ENCODE data around the gene NAP1L4. TPM values are rescaled to one million over a fixed set of nuclear protein-coding genes. Genes with fewer than 3 reads are reported as not detected.

The NAP1L4 gene
- total RNA-seq, 2 experiments from 2014 or later: 287 to 300 TPM

DNA sequence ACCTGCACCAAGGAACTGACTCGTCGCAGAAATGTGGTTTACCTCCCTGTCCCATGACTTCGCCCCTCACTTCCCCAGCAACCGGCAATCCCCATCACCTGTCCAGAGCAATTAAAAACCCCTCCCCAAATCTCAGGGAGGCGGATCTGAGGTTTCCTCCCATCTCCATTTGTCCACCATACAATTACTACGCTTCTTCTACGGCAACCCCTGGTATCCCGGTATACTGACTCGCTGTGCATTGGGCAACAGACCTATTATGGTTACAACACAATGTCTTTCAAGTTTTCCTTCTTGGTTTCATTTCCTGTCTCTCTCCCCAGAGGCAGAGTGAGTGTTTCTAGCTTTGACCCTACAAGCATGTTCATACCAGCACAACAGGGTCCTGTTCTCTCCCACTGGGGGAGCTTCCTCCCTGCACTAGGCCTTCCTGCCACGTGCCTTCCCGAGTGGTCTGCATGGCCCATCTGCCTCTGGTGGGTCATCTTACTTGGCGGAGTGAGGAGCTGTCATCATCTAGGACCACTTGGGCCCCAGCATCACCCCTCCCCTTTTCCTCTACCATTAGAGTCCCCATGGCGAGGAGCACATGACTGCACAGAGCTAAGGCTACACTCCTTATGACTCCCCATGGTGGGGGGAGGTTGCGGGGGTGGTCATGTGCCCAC is 30.3 kb upstream of the NAP1L4 start:
- Mint-ChIP-seq H3K4me1 (ENCODE audit: low read depth) (peaks cover 64% of the 10 kb centered on the region), H3K4me3 (peak overlapping the region; percentile 42), H3K27me3 (ENCODE audit: low read depth) (no peaks in the 10 kb centered on the region), H3K9me3 (ENCODE audit: insufficient read depth) (no peaks in the 10 kb centered on the region), H3K27ac (peak overlapping the region; percentile 84), H3K36me3 (ENCODE audit: low read depth) (peaks cover 70% of the 10 kb centered on the region)
- DNase-seq (peak; percentile 44), ATAC-seq (peak; percentile 69)
- ChIA-PET POLR2A (interaction anchor here (0.7 to 2.1 kb wide), 7 partner anchors 8 to 352 kb away, joined by 3 to 10 read pairs (median 5); partner anchors contain the start of genes CARS1 and NAP1L4), CTCF (interaction anchor here (0.7 to 4.2 kb wide), 16 partner anchors 8 to 489 kb away, joined by 3 to 29 read pairs (median 12); partner anchors contain the start of genes CARS1 and PHLDA2)

- Mint-ChIP-seq H3K9me3 (ENCODE audit: insufficient read depth) (no peaks in the 10 kb centered on the region), H3K4me1 (ENCODE audit: low read depth) (peaks cover 75% of the 10 kb centered on the region), H3K4me3 (no peak overlapping the region), H3K36me3 (ENCODE audit: low read depth) (peaks cover 76% of the 10 kb centered on the region), H3K27ac (peak overlapping the region; percentile 53), H3K27me3 (ENCODE audit: low read depth) (no peaks in the 10 kb centered on the region)
- DNase-seq: peak; percentile 64
- POLR2A ChIA-PET: interaction anchor here (0.6 to 1.9 kb wide), 6 partner anchors 9 to 142 kb away, joined by 3 to 6 read pairs (median 4); partner anchors contain the start of gene CARS1
- peak; percentile 68 for ATAC-seq
- CTCF ChIA-PET: interaction anchor here (0.6 to 4.2 kb wide), 34 partner anchors 9 to 488 kb away, joined by 3 to 77 read pairs (median 7); partner anchors contain the start of genes CARS1, NAP1L4 and PHLDA2
Measured at GRCh38 chr11:3021125-3021524, 29.0 kb upstream of the NAP1L4 start.

DNA sequence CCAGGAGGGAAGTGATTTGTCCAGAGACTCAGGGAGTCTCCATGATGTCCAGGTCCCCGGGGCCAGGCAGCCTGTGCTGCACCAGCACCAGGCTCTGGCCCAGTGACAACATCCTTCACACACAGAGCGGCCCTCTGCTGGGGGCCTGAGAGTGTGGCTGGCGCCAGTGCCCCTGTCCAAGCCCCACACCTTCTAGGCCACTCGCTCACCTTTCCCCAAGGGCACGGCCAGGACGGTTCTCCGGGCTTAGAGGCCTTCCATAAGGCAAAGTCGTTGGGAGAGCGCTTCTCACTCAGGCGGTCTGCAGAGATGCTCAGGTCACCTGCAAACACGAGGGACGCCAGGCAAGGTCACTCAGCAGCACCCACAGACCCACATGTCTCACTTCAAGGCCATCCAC is 27.9 kb upstream of the NAP1L4 start:
- Mint-ChIP-seq H3K27me3 (ENCODE audit: low read depth) (no peaks in the 10 kb centered on the region), H3K4me3 (no peak overlapping the region), H3K36me3 (ENCODE audit: low read depth) (peaks cover 78% of the 10 kb centered on the region), H3K4me1 (ENCODE audit: low read depth) (peaks cover 86% of the 10 kb centered on the region), H3K9me3 (ENCODE audit: insufficient read depth) (no peaks in the 10 kb centered on the region), H3K27ac (peak overlapping the region; percentile 65)
- ChIA-PET POLR2A (interaction anchor here (1.2 to 1.9 kb wide), 3 partner anchors 31 to 54 kb away, joined by 3 to 7 read pairs (median 5); no protein-coding TSS in a partner anchor), CTCF (interaction anchor here (1.6 to 3.7 kb wide), 8 partner anchors 16 to 127 kb away, joined by 4 to 77 read pairs (median 11); no protein-coding TSS in a partner anchor)
- no peak for ATAC-seq
- no peak for DNase-seq

DNA sequence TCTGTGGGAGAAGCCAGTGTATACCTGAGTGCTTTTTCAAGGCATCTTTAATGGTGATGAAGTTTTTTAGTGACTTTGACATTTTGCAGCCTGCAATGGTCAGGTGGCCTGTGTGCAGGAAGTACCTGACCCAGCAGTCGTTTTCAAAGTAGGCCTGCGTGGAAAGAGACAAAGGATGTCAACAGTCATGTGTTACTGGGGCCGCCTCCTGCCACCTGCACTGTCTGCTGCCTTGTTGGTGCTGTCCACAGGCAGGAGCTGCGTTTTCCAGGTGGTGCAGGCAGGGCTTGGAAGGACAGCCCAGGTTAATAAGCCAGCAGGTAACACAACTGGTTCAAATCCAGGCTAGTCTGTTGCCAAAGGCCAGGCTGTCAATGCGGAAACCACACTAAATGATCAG is 26.5 kb upstream of the NAP1L4 start:
- ChIA-PET CTCF (interaction anchor here (1.0 to 3.7 kb wide), 2 partner anchors 44 to 124 kb away, joined by 3 to 77 read pairs; no protein-coding TSS in a partner anchor), POLR2A (interaction anchor here (1.1 to 1.7 kb wide), 2 partner anchors 29 to 43 kb away, joined by 5 to 7 read pairs; no protein-coding TSS in a partner anchor)
- no peak for ATAC-seq
- no peaks in the 10 kb centered on the region for H3K27me3 Mint-ChIP-seq (ENCODE audit: low read depth)
- H3K4me3 Mint-ChIP-seq: no peak overlapping the region
- H3K27ac Mint-ChIP-seq: peak overlapping the region; percentile 83
- no peaks in the 10 kb centered on the region for H3K9me3 Mint-ChIP-seq (ENCODE audit: insufficient read depth)
- DNase-seq: peak; percentile 45
- peaks cover 82% of the 10 kb centered on the region for H3K36me3 Mint-ChIP-seq (ENCODE audit: low read depth)
- peaks cover 98% of the 10 kb centered on the region for H3K4me1 Mint-ChIP-seq (ENCODE audit: low read depth)

GRCh38 chr11:3016861-3017260 is 24.7 kb upstream of the NAP1L4 start:
- H3K9me3 Mint-ChIP-seq (ENCODE audit: insufficient read depth): no peaks in the 10 kb centered on the region
- no peak overlapping the region for H3K4me3 Mint-ChIP-seq
- CTCF ChIA-PET: interaction anchor here (4.7 to 5.6 kb wide), 3 partner anchors 26 to 74 kb away, joined by 39 to 78 read pairs (median 52); partner anchors contain the start of gene NAP1L4
- peaks cover 95% of the 10 kb centered on the region for H3K4me1 Mint-ChIP-seq (ENCODE audit: low read depth)
- peaks cover 73% of the 10 kb centered on the region for H3K36me3 Mint-ChIP-seq (ENCODE audit: low read depth)
- no peak for DNase-seq
- no peak for ATAC-seq
- peak overlapping the region; percentile 95 for H3K27ac Mint-ChIP-seq
- POLR2A ChIA-PET: interaction anchor here (8.6 kb wide), 1 partner anchor 26 kb away, joined by 168 read pairs; the partner anchor contains the start of gene NAP1L4
- H3K27me3 Mint-ChIP-seq (ENCODE audit: low read depth): no peaks in the 10 kb centered on the region

DNA sequence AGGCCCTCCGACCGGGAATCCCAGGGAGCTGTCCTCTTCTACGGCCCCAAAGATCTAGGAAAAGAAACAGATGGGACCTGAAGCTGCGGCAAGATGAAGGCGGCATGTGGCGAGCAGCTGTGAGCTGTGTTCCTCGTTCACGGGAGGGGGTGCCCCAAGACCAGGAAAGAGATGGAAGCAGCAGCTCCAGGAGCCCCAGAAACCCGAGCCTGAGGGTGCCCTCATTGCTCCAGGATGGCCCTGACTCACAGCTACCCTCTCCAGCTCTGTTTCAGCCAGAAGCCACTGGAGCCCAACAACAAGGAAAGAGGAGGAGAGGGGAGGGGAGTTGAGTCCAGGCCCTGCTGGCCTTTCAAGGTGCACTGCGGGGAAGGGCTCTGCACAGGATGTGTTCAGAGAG is 23.7 kb upstream of the NAP1L4 start:
- H3K36me3 Mint-ChIP-seq (ENCODE audit: low read depth): peaks cover 76% of the 10 kb centered on the region
- H3K4me3 Mint-ChIP-seq: no peak overlapping the region
- H3K9me3 Mint-ChIP-seq (ENCODE audit: insufficient read depth): no peaks in the 10 kb centered on the region
- DNase-seq: no peak
- peaks cover 95% of the 10 kb centered on the region for H3K4me1 Mint-ChIP-seq (ENCODE audit: low read depth)
- CTCF ChIA-PET: interaction anchor here (1.2 to 5.6 kb wide), 10 partner anchors 7 to 86 kb away, joined by 3 to 78 read pairs (median 10); partner anchors contain the start of gene NAP1L4
- no peak for ATAC-seq
- POLR2A ChIA-PET: interaction anchor here (0.7 to 8.6 kb wide), 10 partner anchors 7 to 123 kb away, joined by 3 to 168 read pairs (median 5); partner anchors contain the start of gene NAP1L4
- H3K27me3 Mint-ChIP-seq (ENCODE audit: low read depth): no peaks in the 10 kb centered on the region
- peak overlapping the region; percentile 95 for H3K27ac Mint-ChIP-seq

GRCh38 chr11:3014943-3015342 is 22.8 kb upstream of the NAP1L4 start:
- peak; percentile 36 for DNase-seq
- POLR2A ChIA-PET: interaction anchor here (1.0 to 8.6 kb wide), 9 partner anchors 8 to 122 kb away, joined by 4 to 168 read pairs (median 5); partner anchors contain the start of gene NAP1L4

DNA sequence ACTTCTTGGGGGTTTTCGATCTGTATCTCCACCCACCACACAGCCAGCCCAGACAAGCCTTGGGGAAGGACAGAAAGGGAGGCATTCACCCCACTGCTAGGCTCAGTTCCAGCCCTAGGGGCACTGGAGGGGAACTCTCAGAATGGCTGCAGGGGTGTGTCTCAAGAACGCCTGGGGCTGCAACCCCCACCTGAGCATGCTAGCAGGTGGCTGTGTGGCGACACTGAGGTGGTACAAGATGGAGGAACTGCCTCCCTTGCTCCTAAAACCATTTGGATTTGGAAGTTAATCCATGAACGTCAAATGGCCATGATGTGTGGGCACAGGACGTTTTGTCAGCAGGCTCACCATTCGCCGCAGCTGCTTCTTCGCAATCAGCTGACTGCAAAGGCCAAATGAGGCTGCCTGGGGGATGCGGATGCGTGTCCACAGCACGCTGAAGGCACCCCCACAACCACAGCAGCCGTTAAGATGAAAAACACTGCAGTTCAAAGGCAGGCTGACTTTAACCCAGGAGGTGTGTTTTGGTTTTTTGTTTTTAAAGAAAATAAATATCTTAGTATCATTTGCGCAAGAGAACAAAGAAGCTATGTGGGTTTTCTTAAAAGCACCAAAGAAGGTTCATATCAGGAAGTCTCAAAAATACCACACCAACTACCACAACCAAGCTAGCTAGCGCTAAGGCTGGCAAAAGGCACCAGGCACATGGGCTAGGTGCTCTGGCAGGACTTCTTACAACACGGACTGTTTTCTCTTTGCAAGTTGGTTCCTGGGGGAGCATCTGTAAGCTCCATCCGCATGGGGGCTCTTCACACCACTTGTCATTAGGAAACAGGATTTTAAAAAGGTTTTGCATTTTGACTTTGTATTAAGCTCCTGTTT is 22.2 kb upstream of the NAP1L4 start:
- Mint-ChIP-seq H3K27me3 (ENCODE audit: low read depth) (no peaks in the 10 kb centered on the region), H3K27ac (peak overlapping the region; percentile 95), H3K36me3 (ENCODE audit: low read depth) (peaks cover 78% of the 10 kb centered on the region), H3K9me3 (ENCODE audit: insufficient read depth) (no peaks in the 10 kb centered on the region), H3K4me3 (peak overlapping the region; percentile 56), H3K4me1 (ENCODE audit: low read depth) (peaks cover 95% of the 10 kb centered on the region)
- ATAC-seq (peak; percentile 84), DNase-seq (peak; percentile 94)
- ChIA-PET CTCF (interaction anchor here (0.8 to 5.6 kb wide), 22 partner anchors 8 to 481 kb away, joined by 3 to 78 read pairs (median 5); partner anchors contain the start of gene NAP1L4), POLR2A (interaction anchor here (0.8 to 8.6 kb wide), 12 partner anchors 8 to 55 kb away, joined by 3 to 168 read pairs (median 5); partner anchors contain the start of genes CARS1 and NAP1L4)

More at GRCh38 chr11:3014943-3015342, 22.8 kb upstream of the NAP1L4 start:
- Mint-ChIP-seq H3K27ac (peak overlapping the region; percentile 95), H3K36me3 (ENCODE audit: low read depth) (peaks cover 76% of the 10 kb centered on the region), H3K4me3 (peak overlapping the region; percentile 56), H3K4me1 (ENCODE audit: low read depth) (peaks cover 95% of the 10 kb centered on the region), H3K9me3 (ENCODE audit: insufficient read depth) (no peaks in the 10 kb centered on the region), H3K27me3 (ENCODE audit: low read depth) (no peaks in the 10 kb centered on the region)
- CTCF ChIA-PET: interaction anchor here (0.8 to 5.6 kb wide), 22 partner anchors 8 to 482 kb away, joined by 3 to 78 read pairs (median 5); partner anchors contain the start of gene NAP1L4
- no peak for ATAC-seq

DNA sequence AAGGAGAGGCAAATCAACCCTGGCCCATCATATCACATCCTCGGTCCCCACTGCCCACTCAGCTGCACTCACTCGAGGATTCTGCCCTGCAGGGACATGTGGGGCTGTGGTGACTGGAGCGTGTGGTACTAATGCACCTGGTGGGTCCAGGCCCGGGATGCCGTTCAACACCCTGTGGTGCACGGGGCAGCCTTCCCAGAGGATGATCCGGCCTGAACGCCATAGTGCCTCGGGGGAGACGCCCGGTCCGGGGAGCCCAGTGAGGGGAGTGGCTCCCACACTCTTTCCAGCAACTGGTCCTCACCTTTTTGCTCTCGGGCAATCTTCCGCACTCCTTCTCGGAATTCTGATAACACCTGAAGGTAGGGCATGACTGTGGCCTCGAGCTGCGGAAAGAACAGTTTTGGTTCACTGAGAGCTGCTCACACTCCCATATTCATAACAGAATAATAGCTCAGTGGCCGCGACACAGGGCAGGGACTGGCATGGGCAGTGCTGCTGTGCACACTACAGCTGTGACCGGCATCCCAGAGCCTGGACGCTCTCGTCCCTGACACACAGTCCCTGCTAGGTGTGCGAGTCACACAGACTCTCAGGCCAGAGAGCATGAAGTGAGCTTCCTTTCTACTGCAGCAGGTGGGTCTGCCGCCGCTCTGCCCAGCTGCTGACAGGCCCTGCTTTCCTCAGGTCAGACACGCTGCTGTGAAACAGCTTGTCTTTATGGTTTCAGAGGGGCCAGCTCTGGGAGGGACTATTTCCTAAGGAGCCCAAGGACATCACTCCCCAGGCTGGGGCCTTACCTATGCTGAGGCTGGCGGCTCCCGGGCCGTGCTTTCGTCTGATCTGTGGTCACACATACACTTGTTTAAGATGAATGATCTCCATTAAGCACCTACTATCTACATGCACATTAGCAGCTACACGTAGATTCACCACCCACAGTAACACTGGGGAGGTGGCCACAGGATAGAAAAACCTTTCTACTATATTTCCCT is 20.1 kb upstream of the NAP1L4 start:
- Mint-ChIP-seq H3K36me3 (ENCODE audit: low read depth) (peaks cover 75% of the 10 kb centered on the region), H3K4me1 (ENCODE audit: low read depth) (peaks cover 96% of the 10 kb centered on the region), H3K27ac (peak overlapping the region; percentile 71), H3K4me3 (no peak overlapping the region), H3K9me3 (ENCODE audit: insufficient read depth) (no peaks in the 10 kb centered on the region), H3K27me3 (ENCODE audit: low read depth) (no peaks in the 10 kb centered on the region)
- no peak for DNase-seq
- ChIA-PET CTCF (interaction anchor here (1.0 to 5.6 kb wide), 4 partner anchors 9 to 82 kb away, joined by 3 to 78 read pairs (median 29); partner anchors contain the start of gene NAP1L4), POLR2A (interaction anchor here (1.0 to 8.6 kb wide), 3 partner anchors 9 to 31 kb away, joined by 3 to 168 read pairs (median 5); partner anchors contain the start of gene NAP1L4)
- no peak for ATAC-seq

Data from activated CD8-positive, alpha-beta T cell treated with anti-CD3 and anti-CD28 coated beads, Interleukin-2, amount 10 ng/mL, durations not matched to agents 7 days and 5 days (primary cell).